BLaER1 (cell line): ENCODE measurements around the gene MORN3.

Source experiments
- H3K27ac ChIP-seq: shearing (Covaris generic); formaldehyde crosslinking; 2 replicates; pipeline ENCODE4 v1.8.1; 2022
- H3K27me3 ChIP-seq: shearing (Covaris generic); formaldehyde crosslinking; 2 replicates; pipeline ENCODE4 v1.8.1; 2022
- H3K36me3 ChIP-seq: shearing (Covaris generic); formaldehyde crosslinking; 2 replicates; pipeline ENCODE4 v1.8.1; 2022
- H3K4me1 ChIP-seq: shearing (Covaris generic); formaldehyde crosslinking; 2 replicates; pipeline ENCODE4 v1.8.1; 2022
- H3K4me2 ChIP-seq: shearing (Covaris generic); formaldehyde crosslinking; 2 replicates; pipeline ENCODE4 v1.8.1; 2022
- H3K4me3 ChIP-seq: shearing (Covaris generic); formaldehyde crosslinking; 2 replicates; pipeline ENCODE4 v1.8.1; 2022
- H3K9ac ChIP-seq: shearing (Covaris generic); formaldehyde crosslinking; 2 replicates; pipeline ENCODE4 v1.8.1; 2022
- H3K9me3 ChIP-seq: shearing (Covaris generic); formaldehyde crosslinking; 2 replicates; pipeline ENCODE4 v1.8.1; 2022
- H4K20me1 ChIP-seq: shearing (Covaris generic); formaldehyde crosslinking; 2 replicates; pipeline ENCODE4 v1.8.1; 2022
- Cebpa-rat ChIP-seq: shearing (Covaris generic); IDR thresholded peaks from 2 replicates; pipeline ENCODE4 v1.8.1; 2022

Gene MORN3

GRCh38 chr12:121610239-121611149, 59.0 kb downstream of the MORN3 start:
- peak overlapping the region; percentile 6; the same call in 1 of the 2 replicates for H3K9ac ChIP-seq

GRCh38 chr12:121608301-121608700, 61.2 kb downstream of the MORN3 start:
- no peak for TF ChIP-seq Cebpa-rat
- Histone ChIP-seq H3K9ac (no peak overlapping the region), H3K27me3 (no peaks in the 10 kb centered on the region), H3K9me3 (no peaks in the 10 kb centered on the region), H3K4me3 (no peak overlapping the region), H3K4me1 (0 out of 2 replicates have a peak, but pooled peaks cover 7% of the 10 kb centered on the region), H3K27ac (no peak overlapping the region), H4K20me1 (no peaks in the 10 kb centered on the region), H3K36me3 (no peaks in the 10 kb centered on the region), H3K4me2 (no peak overlapping the region)

More at GRCh38 chr12:121610239-121611149, 59.0 kb downstream of the MORN3 start:
- H3K27me3 ChIP-seq = no peaks in the 10 kb centered on the region
- H3K9me3 ChIP-seq = no peaks in the 10 kb centered on the region
- 0 out of 2 replicates have a peak, but pooled peaks cover 13% of the 10 kb centered on the region for H3K4me1 ChIP-seq
- H3K36me3 ChIP-seq = no peaks in the 10 kb centered on the region
- no peak overlapping the region for H3K4me3 ChIP-seq
- H3K27ac ChIP-seq = no peak overlapping the region
- no peaks in the 10 kb centered on the region for H4K20me1 ChIP-seq
- no peak for TF ChIP-seq Cebpa-rat
- no peak overlapping the region for H3K4me2 ChIP-seq

- Histone ChIP-seq H3K4me3 (no peak overlapping the region), H3K4me2 (no peak overlapping the region), H3K9me3 (no peaks in the 10 kb centered on the region), H3K36me3 (no peaks in the 10 kb centered on the region), H3K27me3 (no peaks in the 10 kb centered on the region), H3K27ac (no peak overlapping the region), H3K4me1 (peaks cover 15% of the 10 kb centered on the region), H4K20me1 (no peaks in the 10 kb centered on the region), H3K9ac (no peak overlapping the region)
- no peak for TF ChIP-seq Cebpa-rat
Measured at GRCh38 chr12:121603581-121603980, 65.9 kb downstream of the MORN3 start.

- Histone ChIP-seq H3K4me1 (peaks cover 15% of the 10 kb centered on the region), H3K27ac (no peak overlapping the region), H3K27me3 (no peaks in the 10 kb centered on the region), H4K20me1 (no peaks in the 10 kb centered on the region), H3K9me3 (no peaks in the 10 kb centered on the region), H3K4me2 (0 out of 2 replicates have a peak overlapping the region, but pooled peaks have one; percentile 22), H3K4me3 (no peak overlapping the region), H3K9ac (no peak overlapping the region), H3K36me3 (no peaks in the 10 kb centered on the region)
- no peak for TF ChIP-seq Cebpa-rat
Measured at GRCh38 chr12:121602766-121603165, 66.7 kb downstream of the MORN3 start.

- Histone ChIP-seq H3K9me3 (no peaks in the 10 kb centered on the region), H3K27me3 (no peaks in the 10 kb centered on the region), H4K20me1 (no peaks in the 10 kb centered on the region), H3K4me2 (0 out of 2 replicates have a peak overlapping the region, but pooled peaks have one; percentile 8), H3K36me3 (no peaks in the 10 kb centered on the region; the same call in 1 of the 2 replicates), H3K27ac (no peak overlapping the region), H3K9ac (no peak overlapping the region), H3K4me1 (peaks cover 15% of the 10 kb centered on the region), H3K4me3 (no peak overlapping the region)
- no peak for TF ChIP-seq Cebpa-rat
Measured at GRCh38 chr12:121600702-121601336, 68.6 kb downstream of the MORN3 start.
